CD4-positive, alpha-beta T cell (primary cell): ENCODE data around the gene APBB1. TPM values are rescaled to one million over a fixed set of nuclear protein-coding genes. Genes with fewer than 3 reads are reported as not detected.
A peak's percentile ranks its signal among the peaks of the same experiment; 100 is the strongest.

ENCODE experiments used
- ATAC-seq: fragments of 200-7000 bp; cut with Tn5 transposase; one replicate; pipeline ENCODE4 v1.10.0; 2022; ENCODE audit warnings: mild to moderate bottlenecking; ENCODE audit not compliant: poor library complexity
- CTCF ChIA-PET: fragments of 350-600 bp; sonication (Branson Sonifier 250); formaldehyde crosslinking; loops from one replicate; lab custom pipeline; 2021; ENCODE audit warnings: antibody characterized with exemption, inconsistent platforms; lab: Charles Lee
- POLR2A ChIA-PET: fragments of 350-600 bp; sonication (Branson Sonifier 250); formaldehyde crosslinking; loops from one replicate; lab custom pipeline; 2021; ENCODE audit warnings: antibody characterized with exemption, inconsistent platforms; lab: Charles Lee
- DNase-seq, 14 experiments: peaks; one replicate each; pipeline ENCODE4 v3.0.0-alpha.2; 2013 to 2020; ENCODE audit warnings: mixed read lengths in 2 of 14
- H3K27ac ChIP-seq, 2 donors: one replicate each; pipeline versions ENCODE4 v1.5.1 to v1.7.0; 2013; ENCODE audit warnings: low read length in 2 of 2, low read depth in 1 of 2, mild to moderate bottlenecking in 1 of 2
- H3K27me3 ChIP-seq, 2 experiments: 1 replicate in 1 of 2; 2 replicates in 1 of 2; pipeline versions ENCODE4 v1.6.1 to v1.7.0; 2013; ENCODE audit warnings: low read length in 2 of 2, control low read depth in 1 of 2, mild to moderate bottlenecking in 1 of 2, moderate library complexity in 1 of 2; ENCODE audit not compliant: insufficient read depth in 2 of 2, control insufficient read depth in 1 of 2
- H3K36me3 ChIP-seq: one replicate; pipeline ENCODE4 v1.6.1; 2013; ENCODE audit warnings: low read length, control low read depth; ENCODE audit not compliant: insufficient read depth
- H3K4me1 ChIP-seq: one replicate; pipeline ENCODE4 v1.6.1; 2013; ENCODE audit warnings: low read length, control low read depth; ENCODE audit not compliant: insufficient read depth
- H3K4me3 ChIP-seq: one replicate; pipeline ENCODE4 v1.5.1; 2013; ENCODE audit warnings: mild to moderate bottlenecking, low read length, moderate library complexity
- H3K9me3 ChIP-seq, 2 experiments: 1 replicate in 1 of 2; 2 replicates in 1 of 2; pipeline versions ENCODE4 v1.6.1 to v1.7.0; 2013; ENCODE audit warnings: low read length in 2 of 2, mild to moderate bottlenecking in 2 of 2, control low read depth in 1 of 2, moderate library complexity in 1 of 2; ENCODE audit not compliant: control insufficient read depth in 1 of 2, insufficient read depth in 1 of 2
- H3K27ac Mint-ChIP-seq: one replicate; pipeline ENCODE4 v1.8.0; 2020; ENCODE audit warnings: mixed read lengths
- H3K27me3 Mint-ChIP-seq: one replicate; pipeline ENCODE4 v1.8.0; 2021; ENCODE audit warnings: mixed read lengths
- H3K36me3 Mint-ChIP-seq: one replicate; pipeline ENCODE4 v1.8.0; 2021; ENCODE audit warnings: low read depth, mixed read lengths
- H3K4me1 Mint-ChIP-seq: one replicate; pipeline ENCODE4 v1.8.0; 2021; ENCODE audit warnings: low read depth, mixed read lengths
- H3K4me3 Mint-ChIP-seq: one replicate; pipeline ENCODE4 v1.8.0; 2020; ENCODE audit warnings: mild to moderate bottlenecking, mixed read lengths
- H3K9me3 Mint-ChIP-seq: one replicate; pipeline ENCODE4 v1.8.0; 2020; ENCODE audit warnings: mixed read lengths
- intact Hi-C, 2 experiments: fragments of 100-400 bp; cut with DNase I in 1 of 2; cut with micrococcal nuclease in 1 of 2; formaldehyde crosslinking; loops; one replicate each; pipeline versions ENCODE4 v1.15.1 to v1.9.0; 2023 to 2025; cut with DNase I, micrococcal nuclease
- total RNA-seq, 174 experiments: library from RNA in 2 of 174; stranded (reverse) in 2 of 174; gene quantifications; one replicate each; pipeline ENCODE4 v1.2.3 and lab custom pipeline; 2021 to 2026
- TF ChIP-seq, protein P1 (sequence below): fragments of 200-600 bp; IDR thresholded peaks from one replicate; pipeline ENCODE4 v1.8.0; 2022; ENCODE audit warnings: antibody characterized with exemption, mild to moderate bottlenecking

Gene APBB1
- total RNA-seq, 2 experiments from 2014 or later: 182 to 184 TPM

GRCh38 chr11:6389905-6390717, 28.8 kb downstream of the APBB1 start, which contains the start of gene SMPD1:
TSS of gene SMPD1 (plus strand) at chr11:6390474. CDS start at chr11:6390599, 125 bp downstream.
- Mint-ChIP-seq H3K36me3 (peaks cover 49% of the 10 kb centered on the region), H3K27ac (peak within 1 kb of the TSS; percentile 93), H3K27me3 (no peaks in the 10 kb centered on the region), H3K9me3 (no peaks in the 10 kb centered on the region), H3K4me1 (peaks cover 75% of the 10 kb centered on the region), H3K4me3 (peak within 1 kb of the TSS; percentile 90)
- peaks cover 30% of the 10 kb centered on the region for H3K36me3 ChIP-seq
- CTCF ChIA-PET: interaction anchor here (0.7 to 2.1 kb wide), 9 partner anchors 11 to 348 kb away, joined by 3 to 19 read pairs (median 5); partner anchors contain the start of gene MRPL17
- peak within 1 kb of the TSS; percentile 87 to 93 for H3K27ac ChIP-seq
- H3K9me3 ChIP-seq: no peaks in the 10 kb centered on the region
- POLR2A ChIA-PET: interaction anchor here (0.6 to 8.4 kb wide), 18 partner anchors 9 to 356 kb away, joined by 3 to 253 read pairs (median 6); partner anchors contain the start of genes APBB1, ARFIP2, FHIP1B and TAF10
- intact Hi-C loops: loop anchor here (1.0 to 10.0 kb wide), 7 partner anchors 12 to 295 kb away; partner anchors contain the start of genes APBB1 (in 1 of the 2), ARFIP2 (in 1 of the 2), CNGA4 (in 1 of the 2) and ILK (in 1 of the 2)
- DNase-seq (peak; percentile 85 to 98 (median 94)), ATAC-seq (peak; percentile 82)
- TF ChIP-seq, protein P1, sequence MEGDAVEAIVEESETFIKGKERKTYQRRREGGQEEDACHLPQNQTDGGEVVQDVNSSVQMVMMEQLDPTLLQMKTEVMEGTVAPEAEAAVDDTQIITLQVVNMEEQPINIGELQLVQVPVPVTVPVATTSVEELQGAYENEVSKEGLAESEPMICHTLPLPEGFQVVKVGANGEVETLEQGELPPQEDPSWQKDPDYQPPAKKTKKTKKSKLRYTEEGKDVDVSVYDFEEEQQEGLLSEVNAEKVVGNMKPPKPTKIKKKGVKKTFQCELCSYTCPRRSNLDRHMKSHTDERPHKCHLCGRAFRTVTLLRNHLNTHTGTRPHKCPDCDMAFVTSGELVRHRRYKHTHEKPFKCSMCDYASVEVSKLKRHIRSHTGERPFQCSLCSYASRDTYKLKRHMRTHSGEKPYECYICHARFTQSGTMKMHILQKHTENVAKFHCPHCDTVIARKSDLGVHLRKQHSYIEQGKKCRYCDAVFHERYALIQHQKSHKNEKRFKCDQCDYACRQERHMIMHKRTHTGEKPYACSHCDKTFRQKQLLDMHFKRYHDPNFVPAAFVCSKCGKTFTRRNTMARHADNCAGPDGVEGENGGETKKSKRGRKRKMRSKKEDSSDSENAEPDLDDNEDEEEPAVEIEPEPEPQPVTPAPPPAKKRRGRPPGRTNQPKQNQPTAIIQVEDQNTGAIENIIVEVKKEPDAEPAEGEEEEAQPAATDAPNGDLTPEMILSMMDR: no peak
- no peaks in the 10 kb centered on the region for H3K27me3 ChIP-seq
- H3K4me3 ChIP-seq: peak within 1 kb of the TSS; percentile 95
- H3K4me1 ChIP-seq: peaks cover 54% of the 10 kb centered on the region

GRCh38 chr11:6388748-6389147, 30.1 kb downstream of the APBB1 start:
- H3K4me3 Mint-ChIP-seq: peak overlapping the region; percentile 43
- H3K4me1 Mint-ChIP-seq: peaks cover 63% of the 10 kb centered on the region

More at GRCh38 chr11:6388748-6389147, 30.1 kb downstream of the APBB1 start:
- intact Hi-C loops: loop anchor here in 1 of 2 experiments (5.0 to 10.0 kb wide), 3 partner anchors 151 to 296 kb away; partner anchors contain the start of genes CNGA4, ILK, MRPL17 and RRP8
- Mint-ChIP-seq H3K27ac (peak overlapping the region; percentile 93), H3K9me3 (no peaks in the 10 kb centered on the region), H3K36me3 (peaks cover 36% of the 10 kb centered on the region), H3K27me3 (no peaks in the 10 kb centered on the region)
- TF ChIP-seq, protein P1: no peak
- Histone ChIP-seq H3K4me3 (no peak overlapping the region), H3K4me1 (peaks cover 43% of the 10 kb centered on the region), H3K9me3 (no peaks in the 10 kb centered on the region), H3K27ac (peak overlapping the region in 1 of 2 donors; percentile 86), H3K36me3 (peaks cover 16% of the 10 kb centered on the region), H3K27me3 (no peaks in the 10 kb centered on the region)
- ChIA-PET CTCF (interaction anchor here (0.6 to 2.1 kb wide), 6 partner anchors 10 to 209 kb away, joined by 3 to 19 read pairs (median 7); no protein-coding TSS in a partner anchor), POLR2A (interaction anchor here (1.1 to 8.4 kb wide), 4 partner anchors 10 to 93 kb away, joined by 4 to 253 read pairs (median 40); partner anchors contain the start of genes APBB1, ARFIP2 and TIMM10B)
- no peak for DNase-seq
- ATAC-seq: no peak
